Caco-2 (cell line): ENCODE data around the gene BARX1. TPM values are rescaled to one million over a fixed set of nuclear protein-coding genes. Genes with fewer than 3 reads are reported as not detected.
"Not testable (repeated sequence)": the region's sequence is repeated elsewhere in the genome, so short reads cannot be mapped to it uniquely, and the experiment has no call there.

Source experiments
- BruUV-seq: library from RNA; stranded (reverse); fragments of 400-500 nt; replicated peaks from 2 replicates; lab custom pipeline; 2021; lab: Mats Ljungman, UMichigan
- CTCF ChIA-PET: fragments of 300-600 bp; sonication (Branson Sonifier 250); formaldehyde crosslinking; loops from one replicate; lab custom pipeline; 2022; ENCODE audit warnings: antibody characterized with exemption; lab: Charles Lee
- POLR2A ChIA-PET: fragments of 300-600 bp; sonication (Branson Sonifier 250); formaldehyde crosslinking; loops from one replicate; lab custom pipeline; 2022; ENCODE audit warnings: antibody characterized with exemption; lab: Charles Lee
- DNase-seq, 2 experiments: peaks; one replicate each; pipeline versions ENCODE4 v3.0.0 to v3.0.0-alpha.2; 2020 to 2022
- H3K27me3 ChIP-seq: replicated peaks from 2 replicates; pipeline ENCODE4 v1.6.0; 2011; ENCODE audit warnings: low read length; ENCODE audit not compliant: control insufficient read depth, insufficient read depth
- H3K36me3 ChIP-seq: 2 replicates; pipeline ENCODE4 v1.5.1; 2011; ENCODE audit warnings: low read length; ENCODE audit not compliant: control insufficient read depth, insufficient read depth
- H3K4me1 ChIP-seq: fragments of 250-450 bp; sonication (Bioruptor Pico); 2 replicates; pipeline ENCODE4 v1.5.1; 2020; ENCODE audit warnings: mild to moderate bottlenecking
- H3K4me3 ChIP-seq: 2 replicates; pipeline ENCODE4 v1.5.1; 2011; ENCODE audit warnings: low read depth, mild to moderate bottlenecking, control low read depth, low read length
- H3K9me3 ChIP-seq: fragments of 250-450 bp; sonication (Bioruptor Pico); 2 replicates; pipeline ENCODE4 v1.5.1; 2020; ENCODE audit warnings: mild to moderate bottlenecking, moderate library complexity
- H3K27ac Mint-ChIP-seq: one replicate; pipeline ENCODE4 v1.8.0; 2022; ENCODE audit warnings: mixed read lengths; ENCODE audit not compliant: unreplicated experiment
- H3K27me3 Mint-ChIP-seq: one replicate; pipeline ENCODE4 v1.8.0; 2022; ENCODE audit warnings: mixed read lengths; ENCODE audit not compliant: insufficient read depth, unreplicated experiment
- H3K36me3 Mint-ChIP-seq: one replicate; pipeline ENCODE4 v1.8.0; 2022; ENCODE audit warnings: mild to moderate bottlenecking, mixed read lengths; ENCODE audit not compliant: insufficient read depth, unreplicated experiment
- H3K4me1 Mint-ChIP-seq: one replicate; pipeline ENCODE4 v1.8.0; 2022; ENCODE audit warnings: low read depth, mixed read lengths; ENCODE audit not compliant: unreplicated experiment
- H3K4me3 Mint-ChIP-seq: one replicate; pipeline ENCODE4 v1.8.0; 2022; ENCODE audit warnings: mild to moderate bottlenecking, moderate library complexity, mixed read lengths; ENCODE audit not compliant: unreplicated experiment
- H3K9me3 Mint-ChIP-seq: one replicate; pipeline ENCODE4 v1.8.0; 2022; ENCODE audit warnings: mixed read lengths; ENCODE audit not compliant: unreplicated experiment
- CTCF ChIP-seq, 2 experiments: fragments of 200-600 bp in 1 of 2; IDR thresholded peaks; 1 replicate in 1 of 2; 2 replicates in 1 of 2; pipeline versions ENCODE4 v1.5.1 to v1.8.0; 2011 to 2022; ENCODE audit warnings: antibody characterized with exemption in 1 of 2, control low read depth in 1 of 2, inconsistent platforms in 1 of 2, low read depth in 1 of 2, low read length in 1 of 2, mild to moderate bottlenecking in 1 of 2, moderate library complexity in 1 of 2; ENCODE audit not compliant: insufficient read depth in 1 of 2, severe bottlenecking in 1 of 2, unreplicated experiment in 1 of 2
- intact Hi-C: fragments of 100-400 bp; cut with micrococcal nuclease; formaldehyde crosslinking; loops from one replicate; pipeline ENCODE4 v1.10.0; 2022; ENCODE audit not compliant: unreplicated experiment
- total RNA-seq: library from RNA; stranded (reverse); gene quantifications from 2 replicates; pipeline ENCODE4 v1.2.3, GENCODE V29; 2022

The BARX1 gene
- total RNA-seq, 1 experiment from 2014 or later: not detected

GRCh38 chr9:93942161-93942560 is 13.0 kb downstream of the BARX1 start:
- BruUV-seq: no TSS peak
- POLR2A ChIA-PET: no interaction called here

GRCh38 chr9:93941493-93941892 is 13.7 kb downstream of the BARX1 start:
- H3K9me3 ChIP-seq: no peaks in the 10 kb centered on the region
- ChIA-PET CTCF (no interaction called here), POLR2A (no interaction called here)
- Mint-ChIP-seq H3K4me1 (no peaks in the 10 kb centered on the region), H3K27me3 (peaks cover 27% of the 10 kb centered on the region), H3K36me3 (no peaks in the 10 kb centered on the region), H3K4me3 (no peak overlapping the region), H3K27ac (no peak overlapping the region), H3K9me3 (no peaks in the 10 kb centered on the region)
- no peaks in the 10 kb centered on the region for H3K27me3 ChIP-seq
- no peaks in the 10 kb centered on the region for H3K36me3 ChIP-seq
- H3K4me1 ChIP-seq: no peaks in the 10 kb centered on the region
- TF ChIP-seq CTCF (IDR thresholded peaks at IDR 0.05; ENCODE audit: insufficient read depth in 1 of 2, low read depth in 1 of 2, low read length in 1 of 2, severe bottlenecking in 1 of 2, unreplicated experiment in 1 of 2): no peak
- intact Hi-C loops: no loop called here
- H3K4me3 ChIP-seq: no peak overlapping the region
- no TSS peak for BruUV-seq
- DNase-seq: no peak

More at GRCh38 chr9:93942161-93942560, 13.0 kb downstream of the BARX1 start:
- no peaks in the 10 kb centered on the region for H3K4me1 ChIP-seq
- no peak for DNase-seq
- intact Hi-C loops: no loop called here
- H3K9me3 Mint-ChIP-seq: no peaks in the 10 kb centered on the region
- no peak overlapping the region for H3K4me3 Mint-ChIP-seq
- H3K4me1 Mint-ChIP-seq: no peaks in the 10 kb centered on the region
- no peak for TF ChIP-seq CTCF (IDR thresholded peaks at IDR 0.05; ENCODE audit: insufficient read depth in 1 of 2, low read depth in 1 of 2, low read length in 1 of 2, severe bottlenecking in 1 of 2, unreplicated experiment in 1 of 2)
- CTCF ChIA-PET: no interaction called here
- no peaks in the 10 kb centered on the region for H3K36me3 ChIP-seq
- no peak overlapping the region for H3K4me3 ChIP-seq
- H3K27ac Mint-ChIP-seq: no peak overlapping the region
- no peaks in the 10 kb centered on the region for H3K27me3 ChIP-seq
- no peaks in the 10 kb centered on the region for H3K36me3 Mint-ChIP-seq
- H3K9me3 ChIP-seq: no peaks in the 10 kb centered on the region
- peaks cover 27% of the 10 kb centered on the region for H3K27me3 Mint-ChIP-seq

GRCh38 chr9:93940951-93941350 is 14.2 kb downstream of the BARX1 start:
- TF ChIP-seq CTCF (IDR thresholded peaks at IDR 0.05; ENCODE audit: insufficient read depth in 1 of 2, low read depth in 1 of 2, low read length in 1 of 2, severe bottlenecking in 1 of 2, unreplicated experiment in 1 of 2): no peak

GRCh38 chr9:93939589-93939988 is 15.6 kb downstream of the BARX1 start:
- H3K36me3 Mint-ChIP-seq, H3K4me1 ChIP-seq, POLR2A ChIA-PET, DNase-seq, H3K4me1 Mint-ChIP-seq, intact Hi-C loops, H3K36me3 ChIP-seq, H3K27me3 ChIP-seq, H3K4me3 ChIP-seq, CTCF ChIA-PET, H3K4me3 Mint-ChIP-seq, H3K27ac Mint-ChIP-seq, H3K9me3 ChIP-seq, H3K9me3 Mint-ChIP-seq, BruUV-seq: not testable (repeated sequence)
- peaks cover 19% of the 10 kb centered on the region for H3K27me3 Mint-ChIP-seq

More at GRCh38 chr9:93940951-93941350, 14.2 kb downstream of the BARX1 start:
- ChIA-PET CTCF (no interaction called here), POLR2A (no interaction called here)
- Mint-ChIP-seq H3K9me3 (no peaks in the 10 kb centered on the region), H3K27ac (no peak overlapping the region), H3K4me3 (no peak overlapping the region), H3K4me1 (no peaks in the 10 kb centered on the region), H3K36me3 (no peaks in the 10 kb centered on the region), H3K27me3 (peaks cover 24% of the 10 kb centered on the region)
- no peaks in the 10 kb centered on the region for H3K27me3 ChIP-seq
- H3K4me1 ChIP-seq: no peaks in the 10 kb centered on the region
- H3K9me3 ChIP-seq: no peaks in the 10 kb centered on the region
- no peak for DNase-seq
- no TSS peak for BruUV-seq
- no peaks in the 10 kb centered on the region for H3K36me3 ChIP-seq
- no peak overlapping the region for H3K4me3 ChIP-seq
- intact Hi-C loops: no loop called here
